22Rv1 (cell line): ENCODE results near the gene CYSLTR2.

Experiments
- ZFX ChIP-seq: fragments of 450-650 bp; IDR thresholded peaks from 2 replicates; pipeline ENCODE4 v1.6.1; 2017; ENCODE audit warnings: antibody characterized with exemption, borderline replicate concordance
- TF ChIP-seq, protein P1 (sequence below): fragments of 450-650 bp; IDR thresholded peaks from 2 replicates; pipeline ENCODE4 v1.5.1; 2017; ENCODE audit warnings: mild to moderate bottlenecking

DNA sequence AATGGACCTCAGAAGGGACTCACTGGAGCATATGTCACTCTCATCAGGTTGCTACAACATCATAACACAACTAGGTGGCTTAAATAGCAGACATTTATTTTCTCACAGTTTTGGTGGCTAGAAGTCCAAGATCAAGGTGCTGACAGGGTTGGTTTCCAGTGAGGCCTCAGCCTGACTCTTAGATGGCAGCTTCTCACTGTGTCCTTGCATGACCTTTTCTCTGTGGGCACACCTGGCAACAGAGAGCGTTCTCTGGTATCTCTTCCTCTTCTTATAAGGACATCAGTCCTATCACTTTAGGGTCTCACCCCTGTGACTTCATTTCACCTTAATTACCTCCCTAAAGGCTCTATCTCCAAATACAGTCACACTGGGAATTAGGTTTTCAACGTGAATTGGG is 74.5 kb downstream of the CYSLTR2 start:
- TF ChIP-seq, protein P1, sequence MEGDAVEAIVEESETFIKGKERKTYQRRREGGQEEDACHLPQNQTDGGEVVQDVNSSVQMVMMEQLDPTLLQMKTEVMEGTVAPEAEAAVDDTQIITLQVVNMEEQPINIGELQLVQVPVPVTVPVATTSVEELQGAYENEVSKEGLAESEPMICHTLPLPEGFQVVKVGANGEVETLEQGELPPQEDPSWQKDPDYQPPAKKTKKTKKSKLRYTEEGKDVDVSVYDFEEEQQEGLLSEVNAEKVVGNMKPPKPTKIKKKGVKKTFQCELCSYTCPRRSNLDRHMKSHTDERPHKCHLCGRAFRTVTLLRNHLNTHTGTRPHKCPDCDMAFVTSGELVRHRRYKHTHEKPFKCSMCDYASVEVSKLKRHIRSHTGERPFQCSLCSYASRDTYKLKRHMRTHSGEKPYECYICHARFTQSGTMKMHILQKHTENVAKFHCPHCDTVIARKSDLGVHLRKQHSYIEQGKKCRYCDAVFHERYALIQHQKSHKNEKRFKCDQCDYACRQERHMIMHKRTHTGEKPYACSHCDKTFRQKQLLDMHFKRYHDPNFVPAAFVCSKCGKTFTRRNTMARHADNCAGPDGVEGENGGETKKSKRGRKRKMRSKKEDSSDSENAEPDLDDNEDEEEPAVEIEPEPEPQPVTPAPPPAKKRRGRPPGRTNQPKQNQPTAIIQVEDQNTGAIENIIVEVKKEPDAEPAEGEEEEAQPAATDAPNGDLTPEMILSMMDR: no peak
- TF ChIP-seq ZFX: no peak
